ENCODE data around the gene BPIFA3.

The BPIFA3 gene

DNA sequence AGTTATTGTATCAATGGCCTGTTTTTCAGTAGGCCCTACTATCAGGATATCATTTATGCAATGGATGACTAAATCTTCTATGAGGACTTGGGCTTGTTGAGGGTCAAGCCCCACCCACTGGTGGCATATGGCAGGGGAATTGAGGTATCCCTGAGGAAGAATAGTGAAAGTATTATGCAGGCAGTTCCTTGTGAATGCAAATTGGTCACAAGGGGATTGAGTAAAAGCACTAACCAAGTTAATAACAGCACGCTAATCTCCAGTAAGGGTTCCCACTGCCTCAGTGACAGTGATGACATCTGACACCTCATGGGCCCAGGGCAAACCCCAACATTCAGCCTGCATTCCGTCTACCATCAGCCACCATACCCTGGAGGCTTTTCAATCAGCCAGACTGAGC is 33.5 kb downstream of the BPIFA3 start:
- no peak for DNase-seq (ENCODE audit: low read depth, low spot score)
- TF ChIP-seq, protein P1, sequence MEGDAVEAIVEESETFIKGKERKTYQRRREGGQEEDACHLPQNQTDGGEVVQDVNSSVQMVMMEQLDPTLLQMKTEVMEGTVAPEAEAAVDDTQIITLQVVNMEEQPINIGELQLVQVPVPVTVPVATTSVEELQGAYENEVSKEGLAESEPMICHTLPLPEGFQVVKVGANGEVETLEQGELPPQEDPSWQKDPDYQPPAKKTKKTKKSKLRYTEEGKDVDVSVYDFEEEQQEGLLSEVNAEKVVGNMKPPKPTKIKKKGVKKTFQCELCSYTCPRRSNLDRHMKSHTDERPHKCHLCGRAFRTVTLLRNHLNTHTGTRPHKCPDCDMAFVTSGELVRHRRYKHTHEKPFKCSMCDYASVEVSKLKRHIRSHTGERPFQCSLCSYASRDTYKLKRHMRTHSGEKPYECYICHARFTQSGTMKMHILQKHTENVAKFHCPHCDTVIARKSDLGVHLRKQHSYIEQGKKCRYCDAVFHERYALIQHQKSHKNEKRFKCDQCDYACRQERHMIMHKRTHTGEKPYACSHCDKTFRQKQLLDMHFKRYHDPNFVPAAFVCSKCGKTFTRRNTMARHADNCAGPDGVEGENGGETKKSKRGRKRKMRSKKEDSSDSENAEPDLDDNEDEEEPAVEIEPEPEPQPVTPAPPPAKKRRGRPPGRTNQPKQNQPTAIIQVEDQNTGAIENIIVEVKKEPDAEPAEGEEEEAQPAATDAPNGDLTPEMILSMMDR (IDR thresholded peaks at IDR 0.05; ENCODE audit: low read depth, low read length), result no peak
- in situ Hi-C loops (cut with HindIII; ENCODE audit: low sequenced_read_pairs), result no loop called here
- H3K4me3 ChIP-seq (ENCODE audit: low read depth, low read length), result no peak overlapping the region

DNA sequence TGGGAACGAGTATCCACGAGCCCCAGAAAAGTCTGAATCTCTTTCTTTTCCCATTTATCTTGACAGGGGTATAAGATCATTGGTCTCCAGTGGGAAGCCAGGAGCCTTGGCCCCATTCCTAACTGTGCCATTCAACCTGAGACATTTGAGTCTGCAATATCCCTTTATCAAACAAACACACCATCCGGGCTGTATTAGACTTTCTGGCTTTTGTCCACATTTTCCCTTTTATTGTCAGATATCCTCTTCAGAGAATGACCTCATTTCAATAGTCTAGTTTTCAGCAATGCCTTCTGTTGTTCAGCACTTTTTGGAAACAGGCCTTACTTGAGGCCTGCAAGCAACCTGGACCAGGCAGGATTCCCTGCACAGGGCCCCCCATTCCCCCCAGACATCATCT is 34.3 kb downstream of the BPIFA3 start:
- in situ Hi-C loops (cut with HindIII; ENCODE audit: low sequenced_read_pairs), result no loop called here
- TF ChIP-seq, protein P1 (IDR thresholded peaks at IDR 0.05; ENCODE audit: low read depth, low read length), result no peak
- no peak overlapping the region for H3K4me3 ChIP-seq (ENCODE audit: low read depth, low read length)
- DNase-seq (ENCODE audit: low read depth, low spot score), result no peak

DNA sequence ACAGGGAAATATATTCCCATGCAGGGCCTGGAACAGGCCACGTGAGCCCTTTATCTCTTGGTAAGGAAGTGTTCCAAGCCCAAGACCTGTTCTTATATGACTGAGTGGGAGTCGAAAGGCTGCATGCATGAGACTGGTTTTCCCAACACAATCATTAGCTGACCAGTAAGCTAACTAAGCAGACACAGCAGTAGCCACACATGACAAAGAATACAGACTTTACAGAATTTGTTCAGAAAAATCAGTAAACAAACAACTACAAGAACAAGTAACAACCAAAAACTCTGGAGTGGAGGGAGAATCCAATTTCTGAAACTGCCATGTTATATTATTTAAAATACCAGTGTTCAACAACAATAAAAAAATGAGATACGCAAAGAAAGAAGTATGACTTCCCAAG is 35.3 kb downstream of the BPIFA3 start:
- DNase-seq (ENCODE audit: low read depth, low spot score), result no peak
- H3K4me3 ChIP-seq (ENCODE audit: low read depth, low read length), result no peak overlapping the region
- TF ChIP-seq, protein P1 (IDR thresholded peaks at IDR 0.05; ENCODE audit: low read depth, low read length), result no peak
- in situ Hi-C loops (cut with HindIII; ENCODE audit: low sequenced_read_pairs), result no loop called here

DNA sequence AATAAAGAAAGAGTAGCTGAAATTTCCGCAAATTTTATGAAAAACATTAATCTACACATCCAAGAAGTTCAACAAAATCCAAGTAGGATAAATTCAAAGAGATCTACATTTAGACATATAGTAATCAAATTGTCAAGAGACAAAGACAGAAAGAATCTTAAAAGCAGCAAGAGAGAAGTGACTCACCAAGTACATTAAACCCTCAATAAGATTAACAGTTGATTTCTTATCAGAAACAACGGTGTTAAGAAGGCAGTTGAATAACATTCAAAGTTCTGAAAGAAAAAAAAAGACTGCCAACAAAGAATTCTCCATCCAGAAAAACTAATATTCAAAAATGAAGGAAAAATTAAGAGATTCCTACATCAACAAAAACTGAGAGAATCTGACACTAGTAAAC is 37.9 kb downstream of the BPIFA3 start:
- no peak overlapping the region for H3K4me3 ChIP-seq (ENCODE audit: low read depth, low read length)
- no peak for DNase-seq (ENCODE audit: low read depth, low spot score)
- TF ChIP-seq, protein P1 (IDR thresholded peaks at IDR 0.05; ENCODE audit: low read depth, low read length), result no peak
- in situ Hi-C loops (cut with HindIII; ENCODE audit: low sequenced_read_pairs), result no loop called here

DNA sequence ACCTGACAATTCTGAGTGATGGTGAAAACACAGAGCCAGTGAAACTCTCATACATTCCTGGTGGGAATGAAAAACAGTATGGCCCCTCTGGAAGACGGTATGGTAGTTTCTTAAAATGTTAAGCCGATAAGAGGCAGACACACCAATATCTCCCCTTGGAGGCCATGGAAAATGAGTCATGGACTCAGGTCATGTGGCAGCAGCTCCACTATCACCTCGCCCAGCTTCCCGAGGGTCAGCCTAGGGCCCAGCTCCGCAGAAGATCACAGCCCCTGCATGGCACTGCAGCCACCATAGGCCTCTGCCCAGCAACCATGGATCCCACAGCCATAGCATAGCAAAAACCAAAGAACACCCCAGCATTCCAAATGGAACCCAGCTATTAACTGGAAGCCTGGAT is 40.1 kb downstream of the BPIFA3 start:
- H3K4me3 ChIP-seq (ENCODE audit: low read depth, low read length), result no peak overlapping the region
- TF ChIP-seq, protein P1 (IDR thresholded peaks at IDR 0.05; ENCODE audit: low read depth, low read length), result no peak
- in situ Hi-C loops (cut with HindIII; ENCODE audit: low sequenced_read_pairs), result no loop called here
- no peak for DNase-seq (ENCODE audit: low read depth, low spot score)

DNA sequence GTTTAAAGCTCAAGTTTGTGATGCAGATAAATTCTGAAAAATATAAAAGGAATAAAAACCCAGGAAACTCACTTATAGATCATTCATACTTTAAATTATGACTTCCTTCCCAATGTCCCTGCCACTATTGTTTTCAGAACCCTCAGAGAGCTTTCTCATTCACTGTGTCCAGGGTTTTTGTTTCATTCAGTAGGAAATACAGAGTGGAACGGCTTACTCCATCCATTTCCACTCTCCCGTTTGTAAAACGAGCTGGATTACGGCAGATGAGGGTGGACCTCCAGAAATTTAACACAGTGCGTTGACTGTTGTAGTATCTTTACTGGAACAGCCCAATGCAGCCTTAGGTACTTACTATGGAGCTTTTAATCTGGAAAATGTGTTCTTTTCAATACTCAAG is 42.2 kb downstream of the BPIFA3 start:
- no peak overlapping the region for H3K4me3 ChIP-seq (ENCODE audit: low read depth, low read length)
- TF ChIP-seq, protein P1 (IDR thresholded peaks at IDR 0.05; ENCODE audit: low read depth, low read length), result no peak
- DNase-seq (ENCODE audit: low read depth, low spot score), result no peak
- in situ Hi-C loops (cut with HindIII; ENCODE audit: low sequenced_read_pairs), result no loop called here

DNA sequence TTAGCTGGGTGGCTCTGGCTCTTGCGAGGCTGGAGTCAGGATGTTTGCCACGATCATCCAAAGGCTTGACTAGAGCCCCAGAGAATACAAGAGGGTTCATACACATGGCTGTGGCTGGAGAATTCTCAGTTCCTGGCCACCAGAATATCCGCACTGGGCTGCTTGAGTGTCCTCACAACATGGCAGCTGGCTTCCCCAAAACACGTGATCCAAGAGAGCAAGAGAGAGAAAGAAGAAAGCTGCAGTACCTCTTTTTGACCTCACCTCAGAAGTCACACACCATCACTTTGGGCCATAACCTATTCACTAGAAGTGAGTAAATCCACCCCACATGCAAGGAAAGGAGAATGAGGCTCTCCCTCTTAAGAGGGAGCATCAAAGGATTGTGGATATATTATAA is 44.3 kb downstream of the BPIFA3 start:
- in situ Hi-C loops (cut with HindIII; ENCODE audit: low sequenced_read_pairs), result no loop called here
- no peak for DNase-seq (ENCODE audit: low read depth, low spot score)
- TF ChIP-seq, protein P1 (IDR thresholded peaks at IDR 0.05; ENCODE audit: low read depth, low read length), result no peak
- H3K4me3 ChIP-seq (ENCODE audit: low read depth, low read length), result no peak overlapping the region

All from astrocyte of the spinal cord (primary cell).